ENCODE results near the gene ST6GALNAC2.
"Not testable (repeated sequence)": the region's sequence is repeated elsewhere in the genome, so short reads cannot be mapped to it uniquely, and the experiment has no call there.

The ST6GALNAC2 gene

GRCh38 chr17:76585649-76586593 is at the start of gene ST6GALNAC2:
TSS of gene ST6GALNAC2 (minus strand) at chr17:76585860. CDS start at chr17:76585808, 52 bp downstream.
- in situ Hi-C loops (cut with HindIII; ENCODE audit: low sequenced_read_pairs): no loop called here

GRCh38 chr17:76635039-76635438 is 49.4 kb upstream of the ST6GALNAC2 start:
- in situ Hi-C loops (cut with HindIII; ENCODE audit: low sequenced_read_pairs): no loop called here

GRCh38 chr17:76633628-76634328 is 48.1 kb upstream of the ST6GALNAC2 start:
- in situ Hi-C loops (cut with HindIII; ENCODE audit: low sequenced_read_pairs): no loop called here

- in situ Hi-C loops (cut with HindIII; ENCODE audit: low sequenced_read_pairs): no loop called here
Observed at GRCh38 chr17:76631821-76632565, 46.3 kb upstream of the ST6GALNAC2 start.

- in situ Hi-C loops (cut with HindIII; ENCODE audit: low sequenced_read_pairs): no loop called here
Observed at GRCh38 chr17:76630151-76630550, 44.5 kb upstream of the ST6GALNAC2 start.

GRCh38 chr17:76627510-76627909 is 41.9 kb upstream of the ST6GALNAC2 start:
- in situ Hi-C loops (cut with HindIII; ENCODE audit: low sequenced_read_pairs): no loop called here

GRCh38 chr17:76626442-76626841 is 40.8 kb upstream of the ST6GALNAC2 start:
- in situ Hi-C loops (cut with HindIII; ENCODE audit: low sequenced_read_pairs): no loop called here

- in situ Hi-C loops (cut with HindIII; ENCODE audit: low sequenced_read_pairs): no loop called here
Observed at GRCh38 chr17:76625496-76625895, 39.8 kb upstream of the ST6GALNAC2 start.

- in situ Hi-C loops (cut with HindIII; ENCODE audit: low sequenced_read_pairs): no loop called here
Observed at GRCh38 chr17:76623271-76624146, 37.8 kb upstream of the ST6GALNAC2 start.

GRCh38 chr17:76617838-76618237 is 32.2 kb upstream of the ST6GALNAC2 start:
- in situ Hi-C loops (cut with HindIII; ENCODE audit: low sequenced_read_pairs): no loop called here

- in situ Hi-C loops (cut with HindIII; ENCODE audit: low sequenced_read_pairs): no loop called here
Observed at GRCh38 chr17:76614912-76615617, 29.4 kb upstream of the ST6GALNAC2 start.

GRCh38 chr17:76614064-76614759 is 28.6 kb upstream of the ST6GALNAC2 start:
- in situ Hi-C loops (cut with HindIII; ENCODE audit: low sequenced_read_pairs): not testable (repeated sequence)

GRCh38 chr17:76612977-76613851 is 27.6 kb upstream of the ST6GALNAC2 start:
- in situ Hi-C loops (cut with HindIII; ENCODE audit: low sequenced_read_pairs): no loop called here

GRCh38 chr17:76612465-76612864 is 26.8 kb upstream of the ST6GALNAC2 start:
- in situ Hi-C loops (cut with HindIII; ENCODE audit: low sequenced_read_pairs): no loop called here

- in situ Hi-C loops (cut with HindIII; ENCODE audit: low sequenced_read_pairs): no loop called here
Observed at GRCh38 chr17:76611758-76612157, 26.1 kb upstream of the ST6GALNAC2 start.

GRCh38 chr17:76611080-76611749 is 25.6 kb upstream of the ST6GALNAC2 start:
- in situ Hi-C loops (cut with HindIII; ENCODE audit: low sequenced_read_pairs): not testable (repeated sequence)

GRCh38 chr17:76606685-76607084 is 21.0 kb upstream of the ST6GALNAC2 start:
- in situ Hi-C loops (cut with HindIII; ENCODE audit: low sequenced_read_pairs): loop anchor here (5.0 kb wide), 1 partner anchor 34 kb away; no protein-coding TSS in a partner anchor
